ENCODE results near the gene SMC5.

GRCh38 chr9:70291446-70291845 is 32.7 kb downstream of the SMC5 start:
- TF ChIP-seq TCF12 (IDR thresholded peaks at IDR 0.05; ENCODE audit: low read depth) (no peak), CREB1 (IDR thresholded peaks at IDR 0.05; ENCODE audit: low read depth) (no peak), FOXM1 (IDR thresholded peaks at IDR 0.05; ENCODE audit: borderline replicate concordance, low read depth) (no peak), USF1 (IDR thresholded peaks at IDR 0.05) (no peak), CEBPB (IDR thresholded peaks at IDR 0.05) (no peak), MAX (IDR thresholded peaks at IDR 0.05) (no peak), YY1 (IDR thresholded peaks at IDR 0.05; ENCODE audit: low read depth) (no peak), EGR1 (IDR thresholded peaks at IDR 0.05) (no peak), TAF1 (IDR thresholded peaks at IDR 0.05; ENCODE audit: low read depth) (no peak), TEAD4 (IDR thresholded peaks at IDR 0.05) (no peak), REST (IDR thresholded peaks at IDR 0.05; ENCODE audit: low read depth) (no peak), RAD21 (IDR thresholded peaks at IDR 0.05; ENCODE audit: low read depth) (no peak)

All from Ishikawa (cell line).